OCI-LY3 (cell line): Measurements from ENCODE around the gene UBE2E2.

Experiments
- H2AFZ ChIP-seq: fragments of 200-600, 300-600 bp; shearing (Covaris generic); 2 replicates; pipeline ENCODE4 v1.6.0; 2014; ENCODE audit warnings: antibody characterized with exemption, low read depth, low read length
- H3K27ac ChIP-seq: fragments of 200-600, 300-600 bp; sonication (generic); 2 replicates; pipeline ENCODE4 v1.5.1; 2014; ENCODE audit warnings: mild to moderate bottlenecking, low read length, moderate library complexity, mixed read lengths
- H3K27me3 ChIP-seq: fragments of 200-600, 300-600 bp; sonication (generic); 2 replicates; pipeline ENCODE4 v1.6.1; 2014; ENCODE audit warnings: low read depth, low read length, mixed read lengths
- H3K36me3 ChIP-seq: fragments of 200-600, 300-600 bp; sonication (generic); replicated peaks from 2 replicates; pipeline ENCODE3; 2014; ENCODE audit warnings: low read depth, low read length, mixed read lengths
- H3K4me1 ChIP-seq: fragments of 300-600, 200-600 bp; sonication (generic); 2 replicates; pipeline ENCODE4 v1.6.1; 2014; ENCODE audit warnings: low read length, mixed read lengths
- H3K4me2 ChIP-seq: fragments of 200-600, 300-600 bp; sonication (generic); 2 replicates; pipeline ENCODE4 v1.6.1; 2014; ENCODE audit warnings: low read length, mixed read lengths
- H3K4me3 ChIP-seq: fragments of 300-600, 200-600 bp; sonication (generic); 2 replicates; pipeline ENCODE4 v1.5.1; 2014; ENCODE audit warnings: antibody characterized with exemption, mild to moderate bottlenecking, low read length, moderate library complexity
- H3K79me2 ChIP-seq: fragments of 300-600, 200-600 bp; shearing (Covaris generic); 2 replicates; pipeline ENCODE4 v1.6.1; 2014; ENCODE audit warnings: mild to moderate bottlenecking, low read length, mixed read lengths
- H3K9ac ChIP-seq: fragments of 300-600, 200-600 bp; shearing (Covaris generic); 2 replicates; pipeline ENCODE4 v1.6.0; 2014; ENCODE audit warnings: mild to moderate bottlenecking, low read length, moderate library complexity
- H3K9me3 ChIP-seq: fragments of 200-600, 300-600 bp; shearing (Covaris generic); 2 replicates; pipeline ENCODE4 v1.6.1; 2014; ENCODE audit warnings: low read length, mixed read lengths; ENCODE audit not compliant: insufficient read depth
- H4K20me1 ChIP-seq: fragments of 200-600, 300-600 bp; sonication (generic); 2 replicates; pipeline ENCODE4 v1.6.1; 2016; ENCODE audit warnings: low read length, mixed read lengths; ENCODE audit not compliant: insufficient read depth
- CTCF ChIP-seq: fragments of 200-600, 300-600 bp; sonication (generic); IDR thresholded peaks from 2 replicates; pipeline ENCODE4 v1.5.1; 2014; ENCODE audit warnings: antibody characterized with exemption, low read length, low read depth
- EZH2phosphoT487 ChIP-seq: fragments of 200-600 bp; shearing (Covaris generic); IDR thresholded peaks from 2 replicates; pipeline ENCODE4 v1.6.1; 2018; ENCODE audit warnings: antibody characterized with exemption, mixed run types, low read depth

UBE2E2 gene

GRCh38 chr3:23405081-23405480 is 202.0 kb downstream of the UBE2E2 start:
- Histone ChIP-seq H3K4me1 (peaks cover 10% of the 10 kb centered on the region), H3K27me3 (no peaks in the 10 kb centered on the region), H2AFZ (no peak overlapping the region), H3K9ac (no peak overlapping the region), H3K36me3 (no peaks in the 10 kb centered on the region), H3K9me3 (no peaks in the 10 kb centered on the region), H3K79me2 (peaks cover 18% of the 10 kb centered on the region; the same call in 1 of the 2 replicates), H3K4me2 (no peak overlapping the region), H4K20me1 (peaks cover 27% of the 10 kb centered on the region; the same call in 1 of the 2 replicates), H3K27ac (no peak overlapping the region), H3K4me3 (no peak overlapping the region)
- no peak for TF ChIP-seq EZH2phosphoT487
- no peak for TF ChIP-seq CTCF

- Histone ChIP-seq H3K4me1 (peaks cover 10% of the 10 kb centered on the region), H3K27ac (no peak overlapping the region), H3K79me2 (peaks cover 22% of the 10 kb centered on the region), H3K36me3 (no peaks in the 10 kb centered on the region), H3K9ac (no peak overlapping the region), H3K4me2 (no peak overlapping the region), H4K20me1 (peaks cover 33% of the 10 kb centered on the region; the same call in 1 of the 2 replicates), H3K4me3 (no peak overlapping the region), H3K9me3 (no peaks in the 10 kb centered on the region), H2AFZ (no peak overlapping the region), H3K27me3 (no peaks in the 10 kb centered on the region)
- no peak for TF ChIP-seq EZH2phosphoT487
- no peak for TF ChIP-seq CTCF
Measured at GRCh38 chr3:23406601-23407000, 203.5 kb downstream of the UBE2E2 start.

GRCh38 chr3:23418026-23418425 is 214.9 kb downstream of the UBE2E2 start:
- Histone ChIP-seq H2AFZ (no peak overlapping the region), H3K9me3 (no peaks in the 10 kb centered on the region), H4K20me1 (peaks cover 17% of the 10 kb centered on the region), H3K27me3 (no peaks in the 10 kb centered on the region), H3K27ac (no peak overlapping the region), H3K36me3 (peaks cover 3% of the 10 kb centered on the region), H3K9ac (no peak overlapping the region), H3K4me2 (no peak overlapping the region), H3K79me2 (peaks cover 26% of the 10 kb centered on the region), H3K4me1 (peaks cover 5% of the 10 kb centered on the region), H3K4me3 (no peak overlapping the region)
- no peak for TF ChIP-seq CTCF
- TF ChIP-seq EZH2phosphoT487, result no peak

DNA sequence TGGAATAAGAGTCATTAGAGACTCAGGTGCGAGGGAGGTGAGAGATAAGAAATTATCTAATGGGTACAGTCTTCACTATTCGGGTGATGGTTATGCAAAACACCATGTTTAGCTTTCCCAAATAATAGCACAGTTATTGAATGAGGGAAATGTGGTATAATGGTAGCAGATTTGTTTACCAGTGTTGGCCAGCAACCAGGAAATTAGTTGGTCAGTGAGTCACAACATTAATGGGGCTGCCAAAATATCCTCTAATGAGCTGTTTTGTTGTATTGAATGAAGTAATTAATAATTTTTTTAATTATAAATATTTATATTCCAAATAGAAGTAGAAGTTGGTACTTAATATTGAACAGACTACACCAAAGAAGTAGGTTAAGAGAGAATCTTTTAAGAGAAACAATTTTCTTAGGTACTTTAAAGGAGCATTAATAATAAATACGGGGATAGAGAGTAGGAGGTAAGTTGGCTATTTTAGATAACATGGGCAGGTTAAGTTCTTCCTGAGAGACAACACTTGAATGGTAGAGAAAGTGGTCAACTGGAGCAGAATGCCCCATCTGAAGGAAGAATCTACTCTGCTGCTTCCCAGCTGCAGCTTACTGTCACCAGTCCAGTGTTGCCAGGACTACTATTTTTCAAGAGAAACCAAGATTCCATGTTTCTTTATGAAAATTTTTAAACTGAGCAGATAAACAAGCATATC is 218.8 kb downstream of the UBE2E2 start:
- Histone ChIP-seq H2AFZ (no peak overlapping the region), H3K36me3 (no peaks in the 10 kb centered on the region), H3K9ac (no peak overlapping the region), H3K4me3 (no peak overlapping the region), H3K27ac (no peak overlapping the region), H3K79me2 (peaks cover 12% of the 10 kb centered on the region), H3K4me2 (no peak overlapping the region), H4K20me1 (peaks cover 26% of the 10 kb centered on the region), H3K27me3 (no peaks in the 10 kb centered on the region), H3K4me1 (peaks cover 5% of the 10 kb centered on the region), H3K9me3 (no peaks in the 10 kb centered on the region)
- no peak for TF ChIP-seq CTCF
